Measurements from ENCODE around the gene SEMA6D.

DNA sequence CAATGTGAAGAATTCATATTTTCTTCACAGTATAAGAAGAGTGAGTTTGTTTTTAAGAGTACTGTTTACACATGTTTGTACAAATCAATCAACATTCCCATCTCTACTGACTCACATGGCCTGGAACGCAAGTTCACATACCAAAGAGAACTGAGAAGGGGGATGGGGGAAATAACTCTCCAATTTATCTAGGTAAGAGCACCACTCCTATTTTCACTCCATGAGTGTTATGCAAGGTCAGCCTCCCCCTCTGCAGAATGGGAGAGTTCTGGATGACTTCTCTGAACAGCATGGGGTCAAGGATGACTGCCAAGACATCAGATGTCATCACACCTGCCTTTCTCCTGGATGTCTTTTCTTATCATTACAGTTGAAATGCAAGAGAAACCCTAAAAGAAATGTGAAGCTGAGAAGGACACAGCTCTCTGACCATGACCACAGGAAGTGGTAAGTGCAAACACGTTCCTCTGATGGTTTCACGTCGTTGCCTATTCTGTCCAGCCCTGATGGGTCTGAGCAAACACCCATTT lies 95.2 kb downstream of the SEMA6D start:
- TF ChIP-seq, protein P1, sequence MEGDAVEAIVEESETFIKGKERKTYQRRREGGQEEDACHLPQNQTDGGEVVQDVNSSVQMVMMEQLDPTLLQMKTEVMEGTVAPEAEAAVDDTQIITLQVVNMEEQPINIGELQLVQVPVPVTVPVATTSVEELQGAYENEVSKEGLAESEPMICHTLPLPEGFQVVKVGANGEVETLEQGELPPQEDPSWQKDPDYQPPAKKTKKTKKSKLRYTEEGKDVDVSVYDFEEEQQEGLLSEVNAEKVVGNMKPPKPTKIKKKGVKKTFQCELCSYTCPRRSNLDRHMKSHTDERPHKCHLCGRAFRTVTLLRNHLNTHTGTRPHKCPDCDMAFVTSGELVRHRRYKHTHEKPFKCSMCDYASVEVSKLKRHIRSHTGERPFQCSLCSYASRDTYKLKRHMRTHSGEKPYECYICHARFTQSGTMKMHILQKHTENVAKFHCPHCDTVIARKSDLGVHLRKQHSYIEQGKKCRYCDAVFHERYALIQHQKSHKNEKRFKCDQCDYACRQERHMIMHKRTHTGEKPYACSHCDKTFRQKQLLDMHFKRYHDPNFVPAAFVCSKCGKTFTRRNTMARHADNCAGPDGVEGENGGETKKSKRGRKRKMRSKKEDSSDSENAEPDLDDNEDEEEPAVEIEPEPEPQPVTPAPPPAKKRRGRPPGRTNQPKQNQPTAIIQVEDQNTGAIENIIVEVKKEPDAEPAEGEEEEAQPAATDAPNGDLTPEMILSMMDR (optimal IDR thresholded peaks at IDR 0.05 in 1 of 3, IDR thresholded peaks at IDR 0.05 in 1 of 3, conservative IDR thresholded peaks at IDR 0.05 in 1 of 3; ENCODE audit: extremely low read depth in 1 of 3, insufficient read depth in 2 of 3, low read length in 3 of 3): no peak
- no peak for TF ChIP-seq EZH2 (IDR thresholded peaks at IDR 0.05; ENCODE audit: low read length)
